ENCODE results near the gene GRAMD4.

Gene GRAMD4

DNA sequence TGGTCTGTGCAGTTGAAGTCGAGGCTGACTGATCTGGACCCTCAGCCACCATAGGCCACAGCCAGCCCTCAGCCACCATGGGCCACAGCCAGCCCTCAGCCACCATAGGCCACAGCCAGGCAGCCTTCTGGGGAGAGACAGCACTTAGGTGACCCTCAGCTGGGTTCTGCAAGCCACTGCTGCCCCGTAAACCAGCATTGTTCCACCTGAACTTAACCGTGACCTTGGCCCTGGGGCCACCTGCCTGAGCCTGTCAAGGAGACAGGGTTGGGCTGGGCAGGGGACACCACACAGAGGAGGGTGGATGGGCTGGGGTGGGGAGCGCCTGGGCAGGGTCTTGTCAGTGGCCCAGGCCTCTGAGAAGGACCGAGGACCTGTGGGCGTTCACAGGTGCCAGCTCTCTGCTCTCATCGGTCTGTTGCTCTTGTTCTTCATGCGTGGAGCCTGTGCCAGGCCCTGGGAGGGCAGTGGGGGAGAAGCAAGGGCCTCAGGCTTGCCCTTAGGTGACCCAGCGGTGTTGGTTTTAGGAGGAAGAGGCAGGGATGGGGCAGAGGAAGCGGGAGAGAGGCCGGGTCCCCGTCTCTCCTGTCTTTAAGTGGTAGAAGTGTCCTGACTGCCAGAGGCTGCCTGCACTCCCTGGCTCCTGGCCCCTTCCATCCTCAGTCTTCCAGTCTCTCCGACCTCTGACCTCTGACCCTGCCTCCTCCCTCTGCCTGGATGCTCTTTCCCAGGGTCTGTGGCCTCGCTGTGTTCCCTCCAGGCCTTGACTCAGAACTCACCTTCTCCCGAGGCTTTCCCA lies 36.9 kb downstream of the GRAMD4 start:
- no peak for DNase-seq (ENCODE audit: low read depth)

DNA sequence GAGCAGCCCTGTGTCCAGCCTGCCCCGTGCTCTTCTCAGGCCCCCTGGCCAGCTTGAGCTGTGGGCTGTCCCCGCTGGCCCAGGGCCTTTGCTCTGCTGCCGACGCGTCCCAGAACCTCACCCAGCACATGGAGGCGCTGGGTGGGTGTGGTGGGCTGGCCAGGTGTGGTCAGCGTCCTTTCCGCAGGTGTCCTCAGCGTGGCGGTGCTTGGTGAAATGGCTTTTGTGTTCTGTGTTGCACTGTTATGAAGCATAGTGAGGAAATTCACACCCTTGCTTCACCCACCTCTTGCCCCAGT lies 37.4 kb downstream of the GRAMD4 start:
- no peak for DNase-seq (ENCODE audit: low read depth)

DNA sequence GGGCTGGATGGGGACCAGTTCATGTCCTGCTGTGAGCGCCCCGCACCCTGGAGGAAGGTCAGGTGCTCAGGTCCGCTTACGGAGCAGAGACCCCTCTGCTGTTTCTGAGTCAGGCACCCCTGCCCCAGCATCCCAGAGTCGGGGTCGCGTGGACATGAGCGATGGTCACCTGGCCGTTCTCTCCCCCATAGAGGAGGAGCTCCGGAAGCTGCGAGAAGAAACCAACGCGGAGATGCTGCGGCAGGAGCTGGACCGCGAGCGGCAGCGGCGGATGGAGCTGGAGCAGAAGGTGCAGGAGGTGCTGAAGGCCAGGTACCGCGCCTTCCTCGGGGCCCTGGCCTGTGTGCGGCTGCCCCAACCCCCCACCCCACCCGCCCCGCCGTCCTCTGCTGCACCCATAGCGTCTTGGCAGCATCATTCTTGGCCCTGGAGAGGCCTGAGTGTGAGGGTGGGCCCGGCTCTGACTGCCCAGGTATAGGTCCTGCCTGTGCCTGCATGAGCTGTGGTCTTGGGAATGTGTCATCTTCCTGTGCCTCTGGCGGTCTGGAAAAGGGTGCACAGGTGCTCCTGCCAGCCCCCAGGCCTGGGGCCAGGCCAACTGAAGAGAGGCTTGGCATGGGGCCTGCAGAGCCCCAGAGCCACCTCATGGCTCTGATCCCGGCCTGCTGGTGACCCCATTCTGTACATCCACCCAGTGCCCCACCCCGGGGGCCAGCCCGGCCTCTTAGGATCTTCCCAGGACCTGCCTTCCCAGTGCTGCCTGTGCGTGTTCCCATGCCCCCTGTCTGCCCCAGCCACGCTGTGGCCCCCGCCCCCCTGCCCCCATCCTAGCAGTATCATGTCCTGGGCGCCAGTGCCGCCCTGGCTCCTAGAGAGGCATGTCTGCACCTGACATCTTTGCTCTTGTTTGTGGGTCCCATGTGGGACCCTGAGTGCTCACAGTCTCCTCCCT lies 38.1 kb downstream of the GRAMD4 start:
- no peak for DNase-seq (ENCODE audit: low read depth)

DNA sequence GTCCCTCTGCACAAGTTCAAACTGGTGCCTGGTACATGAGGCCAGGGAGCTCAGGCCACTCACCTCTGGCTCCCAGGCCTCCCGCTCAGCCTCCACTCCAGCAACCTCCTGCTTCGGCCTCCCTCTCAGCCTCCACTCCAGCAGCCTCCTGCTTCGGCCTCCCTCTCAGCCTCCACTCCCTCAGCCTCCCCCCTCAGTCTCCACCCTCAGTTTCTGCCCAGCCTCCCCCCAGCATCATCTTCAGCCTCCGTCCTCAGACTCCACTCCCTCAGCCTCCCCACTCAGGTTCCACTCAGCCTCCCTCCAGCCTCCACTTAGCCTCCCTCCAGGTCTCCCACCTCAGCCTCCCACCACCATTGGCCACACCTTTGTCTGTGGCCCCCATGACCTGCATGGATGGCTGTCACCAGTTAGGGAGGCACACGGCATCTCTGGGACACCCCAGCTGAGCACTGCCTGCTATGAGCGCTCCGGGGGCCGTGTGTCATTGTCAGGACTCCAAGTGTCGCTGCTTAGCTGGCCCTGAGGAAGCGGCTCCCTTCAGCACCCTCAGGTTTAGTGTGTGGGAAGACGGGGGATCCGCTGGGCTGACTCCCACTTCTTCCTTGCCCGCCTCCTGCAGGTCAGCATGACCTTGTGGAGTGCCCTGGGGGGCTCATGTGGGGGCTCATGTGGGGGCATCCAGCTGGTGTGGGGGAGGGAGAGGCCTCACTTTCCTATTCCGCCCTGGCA lies 39.0 kb downstream of the GRAMD4 start:
- no peak for DNase-seq (ENCODE audit: low read depth)

DNA sequence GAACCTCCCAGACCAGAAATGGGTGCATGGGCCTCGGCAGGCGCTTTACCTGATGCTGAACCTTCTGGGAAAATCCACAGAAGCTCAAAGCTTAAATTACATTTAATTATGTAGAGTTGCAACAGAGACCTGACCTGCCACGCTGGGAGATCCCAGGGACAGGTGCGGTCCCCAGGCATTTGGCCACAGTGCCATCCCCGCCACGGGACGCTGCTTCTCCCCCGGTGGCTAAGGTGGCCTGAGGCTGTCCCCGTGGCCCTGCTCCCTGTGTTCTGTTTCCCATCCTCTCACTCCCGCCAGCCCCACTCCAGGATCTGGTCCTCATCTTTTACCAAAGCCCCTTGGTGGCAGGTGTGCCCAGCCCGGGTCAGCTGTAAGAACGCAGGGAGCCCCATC lies 39.6 kb downstream of the GRAMD4 start:
- DNase-seq (ENCODE audit: low read depth), result no peak

DNA sequence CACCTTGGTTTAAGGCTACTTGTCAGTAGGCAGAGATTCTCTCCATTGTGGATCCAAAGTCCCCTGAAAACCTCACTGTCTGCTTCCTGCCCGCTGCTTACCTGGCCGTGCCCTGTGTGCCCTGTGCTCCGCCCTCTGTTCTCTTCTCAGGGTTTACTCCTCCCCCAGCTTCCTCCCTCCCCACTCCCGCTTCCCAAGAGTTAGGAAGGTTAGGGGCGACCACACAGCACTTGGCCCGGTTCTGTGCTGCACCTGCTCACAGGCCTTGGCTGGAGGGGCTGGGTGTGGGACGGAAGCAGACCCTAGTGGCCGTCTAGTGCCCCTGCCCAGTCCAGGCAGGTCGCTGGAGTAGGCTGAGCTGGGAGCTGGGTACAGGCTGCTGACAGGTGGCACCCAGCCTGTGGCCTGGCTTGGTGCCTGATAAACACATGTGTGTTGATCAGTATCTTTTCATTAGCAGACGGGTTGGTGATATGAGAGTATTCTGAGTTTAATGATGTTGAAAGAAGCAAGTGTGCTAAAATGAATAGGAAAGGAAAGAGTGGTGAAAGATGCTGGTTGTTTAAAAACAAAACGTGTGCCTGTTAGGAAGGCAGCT lies 40.5 kb downstream of the GRAMD4 start:
- DNase-seq (ENCODE audit: low read depth), result no peak

DNA sequence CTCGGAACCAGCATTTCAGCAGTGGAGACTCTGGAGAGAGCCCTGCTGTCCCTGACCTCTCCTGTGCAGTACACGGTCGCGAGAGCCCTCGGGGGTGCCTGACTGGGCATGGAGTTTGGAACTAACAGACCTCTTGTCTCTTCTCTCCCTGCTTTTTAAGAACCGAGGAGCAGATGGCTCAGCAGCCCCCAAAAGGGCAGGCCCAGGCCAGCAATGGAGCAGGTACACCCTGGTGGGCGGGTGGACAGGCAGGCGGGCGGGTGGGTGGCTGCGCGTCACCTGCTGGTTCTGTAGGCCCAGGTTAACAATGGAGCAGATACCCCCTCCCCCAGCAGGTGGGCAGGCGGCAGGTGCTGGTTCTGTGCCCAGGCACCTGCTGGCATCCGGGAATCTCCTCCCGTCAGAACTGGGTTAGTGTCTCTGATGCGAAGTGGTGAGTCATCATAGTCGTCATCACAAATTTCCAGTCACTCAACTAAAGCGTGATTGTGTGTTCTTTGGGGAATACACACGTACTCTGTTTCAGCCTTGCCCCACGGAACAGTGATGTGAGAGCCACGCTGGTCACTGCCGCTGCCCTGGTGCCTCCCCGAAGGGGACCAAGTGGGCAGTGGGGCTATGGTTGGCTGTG lies 41.1 kb downstream of the GRAMD4 start:
- no peak for DNase-seq (ENCODE audit: low read depth)

DNA sequence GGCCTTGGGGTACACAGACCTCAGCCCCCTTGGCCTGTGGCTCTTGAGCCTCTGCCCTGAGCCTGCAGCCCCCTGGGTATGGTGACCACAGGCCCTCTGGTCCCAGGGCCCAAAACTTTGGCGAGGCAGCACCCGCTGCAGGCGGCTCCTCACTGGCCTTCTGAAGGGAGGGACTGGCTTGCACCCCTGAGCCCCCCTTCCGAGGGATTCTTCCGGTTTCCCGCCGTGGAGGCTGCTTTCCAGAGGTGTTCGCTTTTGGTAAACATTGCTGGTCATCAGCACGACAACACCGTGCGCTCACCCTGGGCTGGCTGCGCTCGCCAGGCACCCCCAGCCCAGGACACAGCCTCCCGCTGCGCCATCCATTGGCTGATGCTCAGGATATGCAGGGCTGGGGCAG lies 42.0 kb downstream of the GRAMD4 start:
- no peak for DNase-seq (ENCODE audit: low read depth)

DNA sequence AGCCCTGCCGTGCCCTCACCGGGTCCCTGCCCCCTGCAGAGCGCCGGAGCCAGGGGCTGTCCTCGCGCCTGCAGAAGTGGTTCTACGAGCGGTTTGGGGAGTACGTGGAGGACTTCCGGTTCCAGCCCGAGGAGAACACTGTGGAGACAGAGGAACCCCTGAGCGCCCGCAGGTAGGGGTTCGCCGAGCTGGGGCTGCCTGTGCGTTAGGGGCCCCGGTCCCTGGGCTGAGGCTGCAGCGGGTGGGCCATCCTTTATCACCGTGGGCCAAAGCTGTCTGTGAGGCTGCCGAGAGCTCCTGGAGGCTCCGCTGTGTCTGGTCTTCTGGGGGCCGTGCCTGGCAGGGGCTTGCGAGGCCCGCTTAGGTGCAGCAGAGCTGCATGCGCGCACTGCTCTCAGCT lies 42.8 kb downstream of the GRAMD4 start:
- no peak for DNase-seq (ENCODE audit: low read depth)

DNA sequence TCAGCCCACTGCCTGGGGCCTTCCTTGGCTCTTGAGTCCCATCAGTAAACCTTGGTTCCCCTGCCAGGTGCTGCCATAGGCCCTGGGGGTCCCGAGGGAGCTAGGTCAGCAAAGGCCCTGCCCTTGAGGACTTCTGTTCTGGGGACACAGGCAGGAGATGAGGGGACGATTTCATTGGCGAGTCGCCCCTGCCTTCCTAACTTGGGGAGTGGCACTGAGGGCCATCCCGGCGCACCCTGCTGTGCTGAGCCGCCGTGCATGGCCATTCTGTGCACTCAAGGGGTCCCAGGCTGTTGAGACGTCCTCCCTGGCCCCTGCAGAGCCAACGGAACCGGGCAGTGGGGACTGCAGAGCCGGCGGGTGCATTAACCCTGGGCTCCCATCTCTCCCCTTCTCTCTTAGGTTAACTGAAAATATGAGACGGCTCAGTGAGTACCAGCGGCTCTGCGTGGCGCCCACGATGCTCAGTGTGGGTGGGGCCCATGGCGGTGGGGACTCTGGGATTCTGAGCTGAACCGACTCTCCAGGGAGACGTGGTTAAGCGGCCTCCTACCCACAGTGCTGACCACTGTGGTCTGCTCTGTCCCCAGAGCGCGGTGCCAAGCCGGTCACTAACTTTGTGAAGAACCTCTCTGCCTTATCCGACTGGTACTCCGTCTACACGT lies 43.4 kb downstream of the GRAMD4 start:
- no peak for DNase-seq (ENCODE audit: low read depth)

DNA sequence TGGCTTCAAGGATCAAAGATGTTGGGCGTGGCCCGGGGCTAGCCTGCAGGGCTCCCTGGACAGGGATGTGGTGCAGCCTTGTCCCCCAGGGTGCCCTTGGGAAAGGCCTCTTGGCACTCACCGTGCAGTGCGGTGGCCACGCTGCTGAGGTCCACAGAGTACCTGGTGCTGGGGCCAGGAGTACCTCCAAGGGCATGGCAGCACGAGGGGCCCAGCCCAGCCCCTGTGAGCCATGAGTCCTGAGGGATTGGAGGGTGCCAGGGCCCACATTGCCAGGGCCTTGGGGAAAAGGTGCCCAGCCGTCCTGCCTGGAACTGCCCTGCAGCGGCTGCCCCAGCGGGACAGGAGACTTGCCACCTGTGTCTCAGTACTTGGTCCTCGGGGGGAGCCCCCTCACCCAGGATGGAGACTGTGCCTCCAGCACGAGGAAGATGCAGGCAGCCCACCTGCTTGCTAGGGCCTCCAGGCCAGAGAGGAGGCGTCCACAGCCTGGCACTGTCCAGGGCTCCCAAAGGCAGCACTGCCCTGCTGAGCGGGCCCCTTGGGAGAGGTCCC lies 44.2 kb downstream of the GRAMD4 start:
- no peak for DNase-seq (ENCODE audit: low read depth)

DNA sequence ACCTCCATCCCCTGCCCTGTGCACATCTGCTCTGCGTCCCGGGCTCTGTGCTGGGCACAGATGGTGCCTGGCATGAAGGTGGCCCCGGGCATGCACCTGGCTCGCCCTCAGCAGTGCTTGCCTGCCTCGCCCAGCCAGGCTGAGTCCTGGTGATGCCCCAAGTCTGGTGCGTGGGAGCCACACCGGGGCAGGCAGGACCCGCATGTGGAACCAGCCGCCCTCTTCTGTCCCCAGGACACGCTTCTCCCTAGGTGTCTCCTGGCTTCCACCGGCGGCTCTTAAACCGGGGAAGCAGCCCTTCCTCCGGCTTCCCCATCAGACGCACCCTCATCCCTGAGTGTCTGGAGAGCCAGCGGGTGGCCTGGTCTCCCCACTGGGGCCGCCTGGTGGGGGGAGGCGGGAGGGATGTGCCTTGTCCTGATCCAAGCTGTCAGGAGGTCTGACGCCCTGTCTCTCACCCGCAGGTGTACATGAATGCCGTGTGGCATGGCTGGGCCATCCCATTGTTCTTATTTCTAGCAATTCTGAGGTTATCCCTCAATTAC lies 45.0 kb downstream of the GRAMD4 start:
- DNase-seq (ENCODE audit: low read depth), result no peak

DNA sequence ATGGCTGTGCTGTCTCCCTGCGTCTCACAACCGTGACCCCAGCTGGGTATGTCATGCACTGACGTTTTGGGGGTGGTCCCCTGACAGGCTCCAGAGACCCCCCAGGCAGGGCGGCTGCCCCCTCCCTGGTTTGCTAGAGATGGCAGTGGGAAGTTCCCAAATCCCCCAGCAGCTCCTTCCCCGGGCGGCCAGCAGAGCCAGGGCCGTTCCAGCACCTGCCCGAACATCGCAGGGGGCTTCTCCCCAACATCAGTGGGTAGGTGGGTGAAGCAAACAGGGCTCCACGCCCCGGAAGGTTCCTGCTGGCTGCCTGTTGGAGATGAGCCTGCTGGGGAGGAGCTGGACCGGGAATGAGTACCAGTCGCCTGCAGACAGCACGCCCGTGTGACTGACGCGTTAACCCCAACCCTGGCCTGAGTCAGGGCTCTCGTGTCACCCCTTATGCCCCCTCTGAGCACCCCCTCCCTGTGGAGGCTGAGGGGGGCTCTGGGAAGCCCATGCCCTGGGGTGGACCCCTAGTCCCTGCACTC lies 45.6 kb downstream of the GRAMD4 start:
- no peak for DNase-seq (ENCODE audit: low read depth)

DNA sequence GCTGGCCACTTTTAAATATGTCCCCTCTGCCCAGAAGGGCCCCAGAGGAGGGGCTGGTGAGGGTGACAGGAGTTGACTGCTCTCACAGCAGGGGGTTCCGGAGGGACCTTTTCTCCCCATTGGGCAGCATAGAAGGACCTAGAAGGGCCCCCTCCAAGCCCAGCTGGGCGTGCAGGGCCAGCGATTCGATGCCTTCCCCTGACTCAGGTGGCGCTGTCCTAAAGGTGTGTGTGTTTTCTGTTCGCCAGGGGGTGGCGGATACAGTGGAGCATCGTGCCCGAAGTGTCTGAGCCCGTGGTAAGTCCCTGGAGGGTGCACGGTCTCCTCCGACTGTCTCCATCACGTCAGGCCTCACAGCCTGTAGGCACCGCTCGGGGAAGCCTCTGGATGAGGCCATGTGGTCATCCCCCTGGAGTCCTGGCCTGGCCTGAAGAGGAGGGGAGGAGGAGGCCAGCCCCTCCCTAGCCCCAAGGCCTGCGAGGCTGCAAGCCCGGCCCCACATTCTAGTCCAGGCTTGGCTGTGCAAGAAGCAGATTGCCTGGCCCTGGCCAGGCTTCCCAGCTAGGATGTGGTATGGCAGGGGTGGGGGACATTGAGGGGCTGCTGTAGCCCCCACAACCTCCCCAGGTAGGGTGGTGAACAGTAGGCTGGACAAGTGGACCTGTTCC lies 46.5 kb downstream of the GRAMD4 start:
- DNase-seq (ENCODE audit: low read depth), result no peak

DNA sequence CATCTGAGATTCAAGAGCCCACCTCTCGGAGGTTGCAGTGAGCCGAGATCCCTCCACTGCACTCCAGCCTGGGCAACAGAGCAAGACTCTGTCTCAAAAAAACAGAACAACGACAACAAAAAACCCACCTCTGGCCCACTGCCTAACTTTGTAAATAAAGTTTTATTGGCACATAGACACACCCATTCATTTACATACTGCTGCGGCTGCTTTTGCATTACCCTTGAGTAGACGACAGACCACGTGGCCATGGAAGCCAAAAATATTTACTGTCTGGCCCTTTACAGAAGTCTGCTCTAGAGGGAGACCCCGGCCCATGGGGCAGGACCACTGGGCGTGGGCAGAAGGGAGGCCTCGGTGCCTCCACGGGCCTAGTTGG lies 47.0 kb downstream of the GRAMD4 start:
- DNase-seq (ENCODE audit: low read depth), result no peak

DNA sequence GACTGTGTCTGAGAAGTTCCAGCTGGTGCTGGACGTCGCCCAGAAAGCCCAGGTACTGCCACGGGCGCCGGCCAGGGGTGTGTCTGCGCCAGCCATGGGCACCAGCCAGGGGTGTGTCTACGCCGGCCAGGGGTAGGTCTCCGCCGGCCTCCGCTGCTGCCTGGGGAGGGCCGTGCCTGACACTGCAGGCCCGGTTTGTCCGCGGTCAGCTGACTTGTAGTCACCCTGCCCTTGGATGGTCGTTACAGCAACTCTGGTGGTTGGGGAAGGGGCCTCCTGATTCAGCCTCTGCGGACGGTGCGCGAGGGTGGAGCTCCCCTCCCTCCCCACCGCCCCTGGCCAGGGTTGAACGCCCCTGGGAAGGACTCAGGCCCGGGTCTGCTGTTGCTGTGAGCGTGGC lies 47.9 kb downstream of the GRAMD4 start:
- no peak for DNase-seq (ENCODE audit: low read depth)

DNA sequence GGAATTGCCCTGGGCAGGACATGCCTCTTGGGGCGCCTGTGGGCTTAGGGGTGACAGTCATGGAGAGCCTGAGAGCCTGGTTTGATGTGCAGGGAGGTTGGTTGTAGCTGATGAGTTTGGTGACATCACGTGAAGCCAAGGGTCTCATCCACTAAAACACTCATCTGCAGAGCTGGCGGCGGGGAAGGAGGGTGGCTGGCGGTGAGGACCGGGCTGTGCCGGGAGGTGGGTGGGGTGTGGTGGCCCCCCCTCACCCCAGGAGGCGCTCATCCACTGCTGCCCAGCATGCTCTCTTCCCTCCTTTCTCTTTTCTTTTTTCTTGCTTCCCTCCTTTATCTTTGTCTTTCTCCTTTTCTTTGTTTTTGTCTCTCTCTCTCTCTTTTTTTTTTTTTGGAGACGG lies 49.0 kb downstream of the GRAMD4 start:
- no peak for DNase-seq (ENCODE audit: low read depth)

DNA sequence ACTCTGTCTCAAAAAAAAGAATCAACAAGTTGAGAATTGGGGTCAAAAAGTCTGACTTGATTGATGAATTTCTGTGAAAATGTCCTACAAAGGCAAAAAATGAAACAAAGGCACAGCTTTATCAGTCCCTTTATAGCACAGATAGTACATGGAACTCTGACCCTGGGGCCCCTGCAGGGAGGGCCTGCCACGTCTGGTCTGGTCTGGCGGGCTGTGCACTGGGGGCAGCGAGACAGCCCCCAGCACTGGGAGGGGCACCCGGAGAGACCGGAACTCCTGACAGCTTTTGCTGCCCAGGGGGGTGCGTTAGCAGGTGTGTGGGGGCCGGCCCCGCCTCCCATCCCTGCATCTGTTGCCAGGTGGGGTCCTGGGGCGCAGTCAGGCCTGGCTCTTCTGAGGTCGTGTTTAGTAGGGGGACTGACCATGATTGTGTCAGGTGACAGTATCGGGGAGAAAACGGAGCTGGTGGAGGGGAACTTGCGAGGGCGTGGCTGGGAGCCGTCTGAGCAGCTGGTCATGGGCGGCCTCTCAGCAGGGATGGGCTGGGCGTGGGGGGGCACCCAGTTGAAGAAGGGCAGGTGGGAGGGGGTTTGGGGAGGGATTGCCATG lies 51.7 kb downstream of the GRAMD4 start:
- no peak for DNase-seq (ENCODE audit: low read depth)

DNA sequence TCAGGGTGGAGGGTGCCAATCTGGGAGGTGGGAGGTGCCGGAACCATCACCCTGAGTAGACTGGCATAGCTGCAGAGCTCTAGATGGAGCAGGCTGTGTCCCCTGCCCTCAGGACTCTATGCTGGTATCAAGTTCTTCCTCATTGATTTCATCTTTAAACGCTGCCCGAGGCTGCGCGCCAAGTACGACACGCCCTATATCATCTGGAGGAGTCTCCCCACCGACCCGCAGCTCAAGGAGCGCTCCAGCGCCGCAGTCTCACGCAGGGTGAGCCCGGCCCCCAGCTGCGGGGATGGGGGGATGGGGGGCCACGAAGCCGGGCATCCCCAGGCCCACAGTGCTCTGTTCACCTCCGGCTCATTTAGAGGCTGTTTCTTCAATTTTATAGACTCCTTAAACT lies 52.5 kb downstream of the GRAMD4 start:
- DNase-seq (ENCODE audit: low read depth), result no peak

DNA sequence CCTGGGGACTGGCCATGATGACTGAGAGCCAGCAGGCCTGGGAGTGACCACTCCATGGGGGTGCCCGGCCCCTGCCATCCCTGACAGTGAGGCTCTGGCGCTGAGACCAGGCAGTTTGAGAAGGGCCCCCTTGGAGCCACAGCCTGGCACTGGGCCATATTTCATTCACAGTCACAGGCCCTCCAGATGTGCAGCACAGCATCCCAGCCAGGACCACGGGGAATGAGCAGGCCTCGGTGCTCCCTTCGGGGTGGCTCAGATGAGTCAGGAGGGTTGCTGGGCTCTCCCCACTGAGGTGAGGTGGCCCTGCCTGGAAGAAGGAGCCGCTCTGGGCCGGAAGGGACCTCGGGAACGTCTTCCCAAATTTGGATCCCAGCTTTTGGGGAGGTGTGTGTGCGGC lies 53.0 kb downstream of the GRAMD4 start:
- DNase-seq (ENCODE audit: low read depth), result no peak

All from activated T-cell treated with anti-CD3 and anti-CD28 coated beads for 1 hour (primary cell).